ENCODE results near the gene MT1G.

Gene MT1G

GRCh38 chr16:56709443-56710040 is 41.7 kb upstream of the MT1G start:
- H3K4me3 ChIP-seq (ENCODE audit: control insufficient read depth, low read depth, low read length), result no peak overlapping the region
- TF ChIP-seq CTCF (IDR thresholded peaks at IDR 0.05; ENCODE audit: control insufficient read depth, insufficient read depth, low read depth, low read length, missing control alignments), result no peak
- no peak for DNase-seq (ENCODE audit: low read depth)

- TF ChIP-seq CTCF (IDR thresholded peaks at IDR 0.05; ENCODE audit: control insufficient read depth, insufficient read depth, low read depth, low read length, missing control alignments), result no peak
- DNase-seq (ENCODE audit: low read depth), result no peak
- H3K4me3 ChIP-seq (ENCODE audit: control insufficient read depth, low read depth, low read length), result no peak overlapping the region
Measured at GRCh38 chr16:56708525-56709442, 40.9 kb upstream of the MT1G start.

GRCh38 chr16:56702836-56703235 is 35.0 kb upstream of the MT1G start:
- TF ChIP-seq CTCF (IDR thresholded peaks at IDR 0.05; ENCODE audit: control insufficient read depth, insufficient read depth, low read depth, low read length, missing control alignments), result no peak
- no peak overlapping the region for H3K4me3 ChIP-seq (ENCODE audit: control insufficient read depth, low read depth, low read length)
- DNase-seq (ENCODE audit: low read depth), result no peak

- TF ChIP-seq CTCF (IDR thresholded peaks at IDR 0.05; ENCODE audit: control insufficient read depth, insufficient read depth, low read depth, low read length, missing control alignments), result no peak
- H3K4me3 ChIP-seq (ENCODE audit: control insufficient read depth, low read depth, low read length), result no peak overlapping the region
- no peak for DNase-seq (ENCODE audit: low read depth)
Measured at GRCh38 chr16:56701534-56701933, 33.7 kb upstream of the MT1G start.

- H3K4me3 ChIP-seq (ENCODE audit: control insufficient read depth, low read depth, low read length), result no peak overlapping the region
- no peak for TF ChIP-seq CTCF (IDR thresholded peaks at IDR 0.05; ENCODE audit: control insufficient read depth, insufficient read depth, low read depth, low read length, missing control alignments)
- no peak for DNase-seq (ENCODE audit: low read depth)
Measured at GRCh38 chr16:56700631-56701030, 32.8 kb upstream of the MT1G start.

- H3K4me3 ChIP-seq (ENCODE audit: control insufficient read depth, low read depth, low read length), result no peak overlapping the region
- TF ChIP-seq CTCF (IDR thresholded peaks at IDR 0.05; ENCODE audit: control insufficient read depth, insufficient read depth, low read depth, low read length, missing control alignments), result no peak
- no peak for DNase-seq (ENCODE audit: low read depth)
Measured at GRCh38 chr16:56700195-56700594, 32.3 kb upstream of the MT1G start.
